Retinal pigment epithelial cell (primary cell): ENCODE measurements around the gene CHTF18.
A peak's percentile ranks its signal among the peaks of the same experiment; 100 is the strongest.

ENCODE experiments used
- DNase-seq: peaks from one replicate; pipeline ENCODE4 v3.0.0-alpha.2; 2010; ENCODE audit warnings: low read depth
- H3K4me3 ChIP-seq: 2 replicates; pipeline ENCODE4 v1.5.1; 2011; ENCODE audit warnings: mild to moderate bottlenecking, low read length, control low read depth, moderate library complexity
- CTCF ChIP-seq: conservative IDR thresholded peaks from 2 replicates; pipeline ENCODE4 v1.5.1; 2011; ENCODE audit warnings: low read depth, low read length, control low read depth, inconsistent platforms

The CHTF18 gene

DNA sequence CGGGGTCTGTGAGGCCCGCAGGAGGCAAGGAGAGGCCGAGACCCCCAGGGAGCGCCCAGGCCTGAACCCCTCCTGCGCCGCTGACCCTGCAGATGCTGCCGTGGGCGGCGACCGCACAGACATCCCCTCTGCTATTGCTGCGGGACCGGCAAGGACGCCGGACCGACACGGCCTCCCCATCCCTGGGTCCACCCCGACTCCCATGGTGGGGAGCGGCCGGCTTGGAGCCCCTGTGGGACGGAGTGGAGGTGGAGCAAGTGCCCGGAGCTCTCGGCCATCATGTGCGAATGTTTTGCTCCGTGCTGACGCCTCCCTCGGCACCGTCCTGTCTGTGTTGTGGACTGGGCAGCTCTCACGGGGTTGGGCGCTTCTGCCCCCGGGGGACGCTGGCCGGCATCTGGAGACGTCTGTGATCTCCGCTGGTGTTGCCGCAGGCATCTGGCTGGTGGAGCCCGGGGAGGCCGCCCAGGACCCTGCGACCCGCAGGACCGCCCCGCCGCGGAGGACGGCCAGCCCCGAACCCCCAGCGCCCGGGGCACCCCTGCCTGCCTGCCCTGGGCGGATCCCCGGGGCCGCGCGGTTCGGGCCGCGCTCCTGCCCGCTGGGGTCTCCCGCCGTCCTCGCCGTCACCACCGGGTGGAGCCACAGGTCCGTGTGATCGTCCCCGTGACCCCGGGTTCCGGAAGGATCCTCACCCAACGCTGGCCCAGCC lies 24.9 kb downstream of the CHTF18 start:
- H3K4me3 ChIP-seq = no peak overlapping the region
- DNase-seq = no peak
- TF ChIP-seq CTCF = peak; percentile 59

DNA sequence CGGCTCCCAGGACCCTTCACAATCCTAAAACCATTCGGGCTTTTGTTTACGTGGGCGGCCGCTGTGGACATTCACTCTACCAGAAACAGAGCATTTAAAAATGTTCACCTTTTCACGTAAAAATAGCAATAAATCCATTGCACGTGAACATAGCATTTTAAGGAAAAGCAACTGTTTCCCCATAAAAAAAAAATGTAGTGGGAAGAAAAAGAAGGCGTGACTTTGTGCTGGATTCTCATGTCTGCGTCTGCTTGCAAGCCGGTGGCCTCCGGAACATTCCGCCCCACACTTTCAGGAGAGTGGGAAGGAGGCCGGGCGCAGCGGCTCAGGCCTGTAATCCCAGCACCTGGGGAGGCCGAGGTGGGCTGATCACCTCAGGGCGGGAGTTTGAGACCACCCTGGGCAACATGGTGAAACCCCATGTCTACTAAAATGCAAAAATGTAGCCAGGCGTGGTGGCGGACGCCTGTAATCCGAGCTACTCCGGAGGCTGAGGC lies 25.5 kb downstream of the CHTF18 start:
- DNase-seq = no peak
- H3K4me3 ChIP-seq = no peak overlapping the region
- TF ChIP-seq CTCF = no peak

- no peak for TF ChIP-seq CTCF
- no peak overlapping the region for H3K4me3 ChIP-seq
- DNase-seq = peak; percentile 6
Observed at GRCh38 chr16:814974-815373, 26.6 kb downstream of the CHTF18 start.

DNA sequence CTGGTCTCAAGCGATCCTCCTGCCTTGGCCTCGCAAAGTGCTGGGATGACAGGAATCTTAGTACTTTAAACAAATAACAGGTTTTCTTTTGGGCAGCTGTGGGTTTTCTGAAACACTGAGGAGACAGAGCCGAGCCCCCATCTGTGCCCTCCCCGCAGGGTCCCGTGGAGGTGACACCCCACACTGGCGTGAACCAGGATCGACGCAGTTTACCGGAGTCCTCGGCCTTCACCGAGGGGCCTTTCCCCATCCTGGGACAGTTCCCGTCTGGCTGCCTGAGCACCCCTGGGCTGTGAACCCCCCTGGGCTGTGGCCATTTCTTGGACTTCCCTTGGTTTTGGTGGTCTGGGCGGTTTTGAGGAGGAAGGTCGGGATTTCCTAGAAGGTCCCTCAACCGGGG lies 27.4 kb downstream of the CHTF18 start:
- no peak for TF ChIP-seq CTCF
- no peak overlapping the region for H3K4me3 ChIP-seq
- DNase-seq = no peak

GRCh38 chr16:817001-817906 lies 28.8 kb downstream of the CHTF18 start:
- no peak for TF ChIP-seq CTCF
- H3K4me3 ChIP-seq = no peak overlapping the region
- no peak for DNase-seq

DNA sequence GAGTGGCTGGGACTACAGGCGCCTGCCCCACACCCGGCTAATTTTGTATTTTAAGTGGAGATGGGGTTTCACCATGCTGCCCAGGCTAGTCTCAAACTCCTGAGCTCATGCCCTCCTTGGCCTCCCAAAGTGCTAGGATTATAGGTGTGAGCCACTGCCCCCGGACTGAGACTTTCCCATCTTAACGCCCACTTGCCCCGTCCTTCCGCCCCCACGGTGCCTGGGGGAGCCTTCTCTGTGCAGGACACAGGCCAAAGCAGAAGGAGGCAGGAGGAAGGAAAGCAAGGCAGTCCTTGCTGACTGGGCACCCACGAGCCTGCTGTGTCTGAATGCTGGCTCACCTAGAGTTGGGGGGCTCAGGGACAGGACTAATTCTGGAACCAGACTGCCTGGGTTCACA lies 29.7 kb downstream of the CHTF18 start:
- DNase-seq = no peak
- TF ChIP-seq CTCF = no peak
- no peak overlapping the region for H3K4me3 ChIP-seq
